Pancreas (tissue), 10 donors: ENCODE data around the gene MKX. TPM values are rescaled to one million over a fixed set of nuclear protein-coding genes. Genes with fewer than 3 reads are reported as not detected.

Experiments used
- ATAC-seq, 4 donors: fragments of 200-7000 bp; cut with Tn5 transposase; one replicate each; pipeline versions ENCODE4 v1.8.0 to v1.9.1; 2020; ENCODE audit warnings: mild to moderate bottlenecking in 4 of 4, moderate library complexity in 4 of 4
- DNase-seq, 6 donors: peaks; one replicate each; pipeline ENCODE4 v3.0.0-alpha.2; 2020
- FAIRE-seq: peaks from 2 replicates; lab custom pipeline; 2012; peaks lifted over from hg19 to GRCh38; lab: Jason Lieb, UNC
- H3K27ac ChIP-seq, 4 donors: fragments of 200-600 bp; sonication (generic); 1 replicate in 3 of 4; 2 replicates in 1 of 4; pipeline versions ENCODE4 v1.5.0 to v1.8.0; 2020
- H3K27me3 ChIP-seq, 4 donors: fragments of 200-600 bp; one replicate each; pipeline ENCODE4 v1.8.0; 2021
- H3K36me3 ChIP-seq, 3 donors: fragments of 200-600 bp; sonication (generic) in 1 of 3; one replicate each; pipeline versions ENCODE4 v1.5.0 to v1.8.0; 2020 to 2021
- H3K4me1 ChIP-seq, 3 donors: fragments of 200-600 bp; one replicate each; pipeline ENCODE4 v1.8.0; 2021
- H3K4me3 ChIP-seq, 4 donors: fragments of 200-600 bp; sonication (generic) in 2 of 4; one replicate each; pipeline versions ENCODE4 v1.5.0 to v1.8.0; 2020 to 2021
- H3K9me3 ChIP-seq, 4 donors: fragments of 200-600 bp; one replicate each; pipeline ENCODE4 v1.8.0; 2021
- CTCF ChIP-seq, 4 donors: fragments of 200-600 bp; sonication (generic) in 3 of 4; IDR thresholded peaks; one replicate each; pipeline versions ENCODE4 v1.5.0 to v1.8.0; 2021; ENCODE audit warnings: antibody characterized with exemption in 4 of 4
- whole genome bisulfite sequencing, 2 donors: extraction: QIAGEN DNeasy Blood & Tissue Kit; methylation state at CpG; one replicate each; pipeline ENCODE4 v1.1.7; 2013; 5-methylcytosine and 5-hydroxymethylcytosine counted together
- intact Hi-C, 3 donors: fragments of 100-400 bp; cut with DNase I; formaldehyde crosslinking; loops; one replicate each; pipeline versions ENCODE4 v1.11.1 to v1.14.2; 2022
- polyA plus RNA-seq, 2 donors: library from polyadenylated mRNA; stranded (reverse); fragments of 200-250 nt; gene quantifications; one replicate each; pipeline ENCODE4 v1.2.3, GENCODE V29; 2013
- total RNA-seq, 6 donors: library from RNA; stranded (reverse); fragmentation: NEBNext Ultra II Directional in 4 of 6; extraction: Animal tissue kit (Norgen Biotek cat#: 25700) in 4 of 6; gene quantifications; one replicate each; pipeline versions ENCODE4 v1.2.1 to v1.2.4, GENCODE V29; 2021 to 2023
- donor health status: healthy with polysubstance abuse.
- donor health status: DM: no; HTN: no; CAD: no; lungs with moderate emphysema.
- donor health status: DM: no; HTN: no; CAD: no.
- donor health status: control.
- donor health status: control.
- donor health status: Bipolar disorder and iron deficiency.
- donor health status: DM: yes; HTN: yes; CAD: no.
- donor health status: DM: no; HTN: no; CAD: no.
- donor health status: DM: no; HTN: no; CAD: no.
- donor health status: DM: yes; HTN: yes; CAD: no.

MKX gene
- total and polyA plus RNA-seq, 8 donors, result 0.05 to 3.9 (median 0.17) TPM

- Histone ChIP-seq H3K27me3 (no peaks in the 10 kb centered on the region), H3K36me3 (no peaks in the 10 kb centered on the region), H3K4me3 (no peak overlapping the region), H3K27ac (no peak overlapping the region), H3K9me3 (no peaks in the 10 kb centered on the region), H3K4me1 (no peaks in the 10 kb centered on the region)
- no peak for TF ChIP-seq CTCF (IDR thresholded peaks at IDR 0.05)
- intact Hi-C loops, result no loop called here
- 98 to 100% methylated on average over 1 of the region's 1 CpG for WGBS, 2 donors
- DNase-seq, result no peak
- ATAC-seq, result no peak
- no peak for FAIRE-seq
Observed at GRCh38 chr10:27730041-27730440, 15.6 kb downstream of the MKX start.

GRCh38 chr10:27728338-27728737 lies 17.3 kb downstream of the MKX start:
- intact Hi-C loops, result no loop called here
- DNase-seq, result no peak
- Histone ChIP-seq H3K36me3 (no peaks in the 10 kb centered on the region), H3K9me3 (no peaks in the 10 kb centered on the region), H3K4me3 (no peak overlapping the region), H3K4me1 (no peaks in the 10 kb centered on the region), H3K27ac (no peak overlapping the region), H3K27me3 (no peaks in the 10 kb centered on the region)
- TF ChIP-seq CTCF (IDR thresholded peaks at IDR 0.05), result no peak
- FAIRE-seq, result no peak
- 61 to 62% methylated on average over 3 of the region's 3 CpGs for WGBS, 2 donors
- no peak for ATAC-seq

GRCh38 chr10:27724287-27724686 lies 21.3 kb downstream of the MKX start:
- TF ChIP-seq CTCF (IDR thresholded peaks at IDR 0.05), result no peak
- no peak for ATAC-seq
- Histone ChIP-seq H3K27me3 (no peaks in the 10 kb centered on the region), H3K9me3 (no peaks in the 10 kb centered on the region), H3K4me1 (no peaks in the 10 kb centered on the region), H3K27ac (no peak overlapping the region), H3K4me3 (no peak overlapping the region), H3K36me3 (no peaks in the 10 kb centered on the region)
- no peak for FAIRE-seq
- no peak for DNase-seq
- WGBS, 2 donors, result 72% methylated on average over 1 of the region's 1 CpG
- intact Hi-C loops, result no loop called here

- intact Hi-C loops, result no loop called here
- Histone ChIP-seq H3K4me1 (no peaks in the 10 kb centered on the region), H3K27me3 (no peaks in the 10 kb centered on the region), H3K36me3 (no peaks in the 10 kb centered on the region), H3K4me3 (no peak overlapping the region), H3K27ac (no peak overlapping the region), H3K9me3 (no peaks in the 10 kb centered on the region)
- DNase-seq (no peak), ATAC-seq (no peak), FAIRE-seq (no peak)
- no peak for TF ChIP-seq CTCF (IDR thresholded peaks at IDR 0.05)
Observed at GRCh38 chr10:27723436-27723835, 22.2 kb downstream of the MKX start.

- FAIRE-seq (no peak), ATAC-seq (no peak), DNase-seq (no peak)
- Histone ChIP-seq H3K27ac (no peak overlapping the region), H3K4me3 (no peak overlapping the region), H3K4me1 (no peaks in the 10 kb centered on the region), H3K9me3 (no peaks in the 10 kb centered on the region), H3K36me3 (no peaks in the 10 kb centered on the region), H3K27me3 (no peaks in the 10 kb centered on the region)
- intact Hi-C loops, result no loop called here
- WGBS, 2 donors, result 89% methylated on average over 1 of the region's 1 CpG
- no peak for TF ChIP-seq CTCF (IDR thresholded peaks at IDR 0.05)
Observed at GRCh38 chr10:27720529-27720928, 25.1 kb downstream of the MKX start.
